ENCODE data around the gene DCAF10.

- TF ChIP-seq POLR2A (IDR thresholded peaks at IDR 0.05) (peak; percentile 53 to 71), CTCF (IDR thresholded peaks at IDR 0.05) (peak in 3 of 6 experiments; percentile 17 to 32 (median 27))
These were observed 15.7 kb upstream of the DCAF10 start, which contains the start of gene EXOSC3 for GRCh38 chr9:37784616-37785483.

All from Peyer's patch (tissue), 4 donors.